Hematopoietic multipotent progenitor cell treated with erythropoietin and hydrocortisone succinate and interleukin-3 and kit ligand, for 8 days (in vitro differentiated cells): ENCODE results near the gene NMNAT2.

Source experiments
- DNase-seq: peaks from one replicate; pipeline ENCODE4 v3.0.0-alpha.2; 2015

NMNAT2 gene

DNA sequence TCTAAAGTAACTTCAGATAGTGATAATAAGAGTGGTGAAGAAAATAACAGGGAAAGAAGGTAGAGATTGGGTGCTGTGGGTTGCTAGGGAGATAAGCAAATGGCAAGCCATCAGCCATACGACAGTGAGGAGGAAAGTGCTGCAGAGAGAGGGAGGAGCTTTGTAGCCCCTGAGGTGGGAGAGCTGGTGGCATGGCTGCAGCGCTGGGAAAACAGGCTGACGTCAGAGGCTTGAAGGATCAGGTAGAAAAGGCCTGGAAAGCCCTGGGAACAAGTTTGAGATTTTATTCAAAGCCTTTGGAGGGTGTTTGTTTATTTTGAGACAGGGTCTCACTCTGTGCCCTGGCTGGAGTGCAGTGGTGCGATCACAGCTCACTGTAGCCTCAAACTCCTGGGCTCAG is 109.5 kb downstream of the NMNAT2 start:
- DNase-seq, result no peak

GRCh38 chr1:183306317-183307042 is 111.7 kb downstream of the NMNAT2 start:
- peak; percentile 2 for DNase-seq

DNA sequence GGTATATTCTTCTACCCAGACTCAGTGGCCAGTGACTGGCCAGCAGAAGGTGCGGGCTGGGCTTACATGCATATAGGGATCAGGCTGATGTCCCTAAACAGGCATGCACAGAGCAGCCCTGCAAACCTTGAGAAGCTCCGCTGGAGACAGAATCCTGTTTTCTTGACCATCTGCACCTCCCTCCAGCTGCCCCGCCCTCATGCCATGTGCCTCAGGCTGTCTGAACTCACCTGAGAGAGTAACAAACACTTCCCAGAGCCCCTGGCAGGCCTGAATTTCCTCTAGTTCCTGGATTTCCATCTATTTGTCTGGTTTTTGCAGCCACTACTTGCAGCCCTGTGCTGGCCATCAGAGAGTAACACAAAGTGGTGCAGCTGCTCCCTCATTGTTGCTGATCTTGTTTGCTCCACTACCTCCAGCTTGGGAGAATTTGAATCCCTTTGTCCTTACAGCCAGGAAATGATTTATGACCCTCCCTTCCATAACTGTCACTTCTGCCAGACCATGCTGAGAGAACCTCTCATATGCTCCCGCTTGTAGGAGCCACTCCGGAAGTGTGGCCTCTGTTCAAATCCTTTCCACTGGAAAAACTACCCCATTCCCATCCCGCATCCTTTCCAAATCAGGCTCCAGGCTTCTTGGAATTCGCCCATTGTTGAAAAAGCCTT is 113.6 kb downstream of the NMNAT2 start:
- DNase-seq, result no peak

DNA sequence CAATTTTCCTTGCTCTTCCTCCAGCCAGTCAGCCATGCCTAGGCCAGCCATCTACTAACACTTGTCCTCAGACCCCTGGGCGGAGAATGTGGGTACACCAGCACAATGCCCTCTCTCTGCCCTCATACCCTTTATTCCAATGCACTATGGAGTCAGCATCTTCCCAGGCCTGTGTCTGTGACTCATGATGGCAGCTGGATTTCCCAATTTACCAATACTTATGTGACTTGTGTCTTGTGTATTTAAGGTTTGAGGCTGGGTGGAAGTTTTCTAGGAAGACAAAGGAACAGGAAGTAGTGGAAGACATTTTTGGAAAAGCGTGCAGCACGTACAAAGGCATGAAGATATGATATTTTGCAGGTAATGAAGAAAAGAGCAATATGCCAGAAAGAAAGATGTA is 114.3 kb downstream of the NMNAT2 start:
- no peak for DNase-seq

DNA sequence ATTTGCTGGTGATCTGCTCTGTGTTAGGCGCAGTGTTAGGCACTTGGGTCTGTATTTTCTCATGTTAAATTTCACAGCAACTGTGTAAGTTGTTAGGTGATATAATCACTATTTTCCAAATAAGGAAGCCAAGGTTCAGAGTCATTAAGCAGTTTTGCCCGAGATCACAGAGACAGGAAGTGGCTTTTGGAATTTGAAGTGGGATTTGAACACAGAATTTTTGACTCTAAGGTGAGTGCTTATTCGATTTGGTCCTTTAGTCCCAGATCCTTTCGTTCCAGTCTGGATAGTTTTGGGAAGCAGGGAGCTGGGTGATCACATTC is 114.9 kb downstream of the NMNAT2 start:
- no peak for DNase-seq

- no peak for DNase-seq
Measured at GRCh38 chr1:183302452-183303322, 115.5 kb downstream of the NMNAT2 start.

DNA sequence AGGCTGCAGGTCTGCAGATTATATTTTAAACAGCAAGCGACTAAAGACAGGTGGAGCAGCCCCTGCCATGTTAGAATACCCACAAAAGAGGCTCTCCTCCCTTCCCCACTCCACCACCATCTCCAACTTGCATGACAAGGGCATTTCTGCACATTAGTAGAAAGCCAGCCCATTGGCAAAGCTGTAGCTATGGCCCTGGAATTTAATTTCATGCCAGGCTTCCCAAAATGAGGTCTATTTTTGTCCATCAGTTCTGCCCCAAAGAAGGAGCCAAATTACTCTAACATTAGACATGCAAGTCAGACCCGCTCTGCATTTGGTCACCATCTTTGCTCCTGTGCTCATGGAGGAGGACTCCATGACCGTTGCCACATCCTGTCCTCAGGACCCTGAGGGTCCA is 116.9 kb downstream of the NMNAT2 start:
- DNase-seq, result no peak

DNA sequence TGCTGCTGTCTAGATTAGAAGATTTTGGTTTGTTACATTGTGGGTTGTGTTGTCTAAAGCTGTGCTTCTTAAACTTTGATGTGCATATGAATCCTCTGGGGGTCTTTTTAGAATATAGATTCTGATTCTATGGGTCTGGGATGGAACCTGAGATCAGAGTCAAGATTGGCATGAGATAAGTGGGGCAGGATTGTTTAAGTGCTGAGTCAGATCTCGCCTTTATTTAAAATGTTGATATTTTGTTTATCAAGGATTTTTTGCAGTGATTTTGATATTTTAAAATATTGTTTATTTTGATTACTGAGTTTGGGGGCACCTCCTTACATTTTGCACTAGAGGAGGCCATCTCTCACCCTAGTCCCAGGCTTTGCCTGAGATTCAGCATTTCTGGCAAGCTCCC is 117.4 kb downstream of the NMNAT2 start:
- DNase-seq, result no peak

DNA sequence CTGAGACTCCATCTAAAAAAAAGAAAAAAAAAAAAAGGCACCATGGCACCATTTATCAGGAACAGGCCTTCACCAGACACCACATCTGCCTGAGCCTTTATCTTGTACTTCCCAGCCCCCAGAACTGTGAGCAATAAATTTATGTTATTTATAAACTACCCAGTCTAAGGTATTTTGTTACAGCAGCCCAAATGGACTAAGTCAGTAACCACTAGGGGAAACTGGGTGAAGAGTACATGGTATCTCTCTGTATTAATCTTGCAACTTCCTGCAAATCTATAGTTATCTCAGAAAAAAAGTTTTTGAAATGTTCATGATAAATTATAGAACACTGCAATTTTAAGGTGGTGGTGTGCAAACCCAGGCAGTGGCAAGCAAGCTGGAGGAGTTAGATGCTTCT is 117.8 kb downstream of the NMNAT2 start:
- no peak for DNase-seq

GRCh38 chr1:183296782-183297181 is 121.4 kb downstream of the NMNAT2 start:
- DNase-seq, result no peak

DNA sequence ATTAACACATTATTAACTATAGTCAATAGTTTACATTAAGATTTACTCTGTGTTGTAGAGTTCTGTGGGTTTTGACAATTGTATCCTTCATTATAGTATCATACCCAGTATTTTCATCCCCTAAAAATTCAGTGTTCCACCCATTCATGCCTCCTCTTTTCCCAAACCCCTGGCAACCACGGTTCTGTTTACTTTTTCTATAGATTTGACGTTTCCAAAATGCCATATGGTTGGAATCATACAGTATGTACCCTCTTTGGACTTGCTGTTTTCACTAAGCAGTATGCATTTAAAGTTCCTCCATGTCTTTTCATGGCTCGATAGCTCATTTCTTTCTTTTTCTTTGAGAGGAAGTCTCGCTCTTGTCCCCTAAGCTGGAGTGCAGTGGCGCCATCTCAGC is 122.7 kb downstream of the NMNAT2 start:
- DNase-seq, result no peak

- DNase-seq, result no peak
Measured at GRCh38 chr1:183293876-183294275, 124.3 kb downstream of the NMNAT2 start.

DNA sequence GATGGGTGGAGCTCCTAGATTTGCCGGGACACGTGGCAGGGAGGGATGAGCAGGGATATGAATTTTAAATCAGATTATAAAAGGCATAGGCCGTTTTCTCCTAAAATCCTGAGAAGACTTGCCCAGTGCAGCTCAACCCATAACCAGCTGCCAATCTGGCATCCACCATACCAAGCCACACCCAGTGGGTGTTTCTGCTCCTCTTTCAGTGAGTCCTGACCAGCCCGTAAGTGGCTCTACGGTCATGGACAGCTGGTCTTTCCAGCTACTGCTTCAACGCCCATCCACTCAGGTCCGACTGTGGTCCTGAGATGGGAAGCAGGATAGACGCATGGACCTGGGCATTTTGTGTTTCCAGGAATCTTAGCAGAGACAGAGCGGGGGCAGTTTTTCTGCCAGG is 124.9 kb downstream of the NMNAT2 start:
- no peak for DNase-seq

- DNase-seq, result no peak
Measured at GRCh38 chr1:183291802-183292514, 126.2 kb downstream of the NMNAT2 start.

GRCh38 chr1:183291216-183291762 is 126.9 kb downstream of the NMNAT2 start:
- DNase-seq, result no peak

GRCh38 chr1:183290628-183291027 is 127.6 kb downstream of the NMNAT2 start:
- DNase-seq, result no peak

- no peak for DNase-seq
Measured at GRCh38 chr1:183289051-183289496, 129.1 kb downstream of the NMNAT2 start.

DNA sequence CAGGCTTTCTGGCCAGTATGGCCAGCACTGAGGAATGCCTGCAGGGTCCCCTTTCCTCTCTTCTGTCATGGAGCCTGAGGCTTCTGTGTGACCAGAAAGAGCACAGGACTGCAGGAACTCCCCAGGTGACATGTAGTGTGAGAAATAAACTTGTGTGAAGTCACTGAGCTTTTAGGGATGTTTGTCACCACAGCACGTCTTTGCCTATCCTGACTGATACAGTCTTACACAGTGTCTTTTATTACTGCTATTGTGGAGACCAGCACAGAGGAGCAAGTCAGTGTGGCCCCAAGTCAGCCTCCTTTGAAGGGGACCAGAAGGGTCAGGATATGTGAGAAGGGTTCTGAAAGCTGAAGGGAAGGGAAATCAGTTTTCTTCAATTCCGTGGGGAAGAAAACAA is 129.6 kb downstream of the NMNAT2 start:
- no peak for DNase-seq

GRCh38 chr1:183287191-183287675 is 130.9 kb downstream of the NMNAT2 start:
- DNase-seq, result peak; percentile 5

DNA sequence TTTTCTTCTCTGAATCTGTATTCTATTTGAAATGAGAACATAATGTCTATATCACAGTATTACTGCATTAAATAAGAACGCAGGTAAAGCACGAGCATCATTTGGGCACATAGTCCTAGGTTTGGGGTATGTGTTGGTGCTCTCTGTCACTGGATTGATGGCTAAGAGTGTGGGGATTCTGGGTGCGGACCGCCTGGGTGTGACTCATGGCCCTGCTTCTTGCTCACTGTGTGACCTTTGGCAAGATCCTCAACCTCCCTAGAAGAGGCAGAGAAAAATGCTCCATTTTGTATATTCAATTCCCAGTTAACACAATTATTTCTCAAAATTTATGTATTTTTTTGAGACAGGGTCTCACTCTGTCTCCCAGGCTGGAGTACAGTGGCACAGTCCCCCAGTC is 132.4 kb downstream of the NMNAT2 start:
- DNase-seq, result no peak

DNA sequence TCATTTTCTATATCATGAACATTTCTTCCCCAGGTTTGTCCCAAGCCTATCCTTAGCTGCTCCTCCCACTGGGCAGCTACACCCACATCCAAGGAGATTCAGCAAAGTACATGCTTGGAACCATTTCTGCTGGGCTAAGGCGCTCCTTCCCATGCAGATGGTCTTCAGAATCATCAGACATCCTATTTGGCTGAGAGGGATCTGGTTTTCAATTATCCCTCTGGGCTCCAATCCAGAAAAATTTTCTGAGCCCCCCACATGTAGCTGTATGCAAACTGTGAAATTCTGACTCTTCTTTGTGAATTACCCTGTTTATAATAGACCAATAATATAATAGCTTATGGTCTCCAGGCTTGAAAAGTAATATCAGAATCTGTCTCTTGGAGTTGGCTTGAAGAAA is 132.9 kb downstream of the NMNAT2 start:
- DNase-seq, result no peak

- DNase-seq, result no peak
Measured at GRCh38 chr1:183284086-183284485, 134.1 kb downstream of the NMNAT2 start.

DNA sequence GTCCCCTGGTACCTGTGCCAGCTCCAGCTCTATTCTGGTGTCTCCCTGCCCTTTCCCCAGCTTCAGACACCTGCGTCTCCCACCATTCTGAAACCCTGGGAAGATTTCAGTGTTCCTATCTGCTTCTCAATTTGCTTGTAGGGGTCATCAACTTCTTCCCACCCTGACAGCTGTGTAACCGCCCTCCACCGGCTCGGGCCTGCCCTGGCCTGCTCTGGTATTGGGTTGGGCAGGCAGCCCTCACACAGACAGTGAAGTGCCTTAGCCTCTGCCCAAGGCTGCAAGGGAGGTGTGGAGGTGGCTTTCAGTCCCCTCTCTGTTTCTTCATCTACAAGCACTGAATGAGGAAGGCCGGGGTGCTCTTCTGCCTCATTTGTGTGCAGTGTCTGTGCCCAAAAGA is 134.9 kb downstream of the NMNAT2 start:
- DNase-seq, result no peak
